ENCODE results near the gene MTHFD1L. TPM values are rescaled to one million over a fixed set of nuclear protein-coding genes. Genes with fewer than 3 reads are reported as not detected.

The MTHFD1L gene
- total and polyA plus RNA-seq, 2 donors (not counting 3 experiments of a cell fraction or from before 2014, with no cell fraction given), result 40.2 to 120 TPM

- no peak overlapping the region for H3K4me3 ChIP-seq (replicated peaks in 1 of 3; ENCODE audit: insufficient read depth in 1 of 3, low read depth in 1 of 3, low read length in 3 of 3)
- ChIA-PET CTCF (interaction anchor here (0.6 to 1.0 kb wide), 3 partner anchors 11 to 127 kb away, joined by 3 to 6 read pairs (median 3); no protein-coding TSS in a partner anchor), POLR2A (no interaction called here)
- dilution Hi-C loops (cut with MboI; ENCODE audit: extremely low pct_ligation_motif_present, low sequenced_read_pairs), result no loop called here
- H3K9me3 ChIP-seq (replicated peaks; ENCODE audit: control insufficient read depth, insufficient read depth, low read length), result no peaks in the 10 kb centered on the region
- H3K4me1 ChIP-seq (ENCODE audit: control insufficient read depth, extremely low read depth, insufficient read depth, low read length), result peaks cover 12% of the 10 kb centered on the region
- peak overlapping the region; percentile 45 for H3K4me2 ChIP-seq (ENCODE audit: insufficient read depth, low read length)
- TF ChIP-seq MAX (IDR thresholded peaks at IDR 0.05; ENCODE audit: insufficient read depth, insufficient read length), result no peak
- H3K27me3 ChIP-seq (ENCODE audit: control insufficient read depth in 2 of 2, insufficient read depth in 2 of 2, low read length in 2 of 2), result no peaks in the 10 kb centered on the region
- peak overlapping the region; percentile 63 for H3K27ac ChIP-seq (ENCODE audit: insufficient read depth, low read depth, low read length)
- no TSS peak for BruUV-seq (replicated peaks)
- no peaks in the 10 kb centered on the region for H3K9me1 ChIP-seq (replicated peaks; ENCODE audit: control insufficient read depth, extremely low read depth, insufficient read depth, low read length)
- no peak overlapping the region for H3K9ac ChIP-seq (replicated peaks; ENCODE audit: extremely low read depth, insufficient read depth, low read length)
- FAIRE-seq (peak; percentile 81), DNase-seq (ENCODE audit: low read depth, low spot score) (peak; percentile 61)
- H3K79me2 ChIP-seq (ENCODE audit: control insufficient read depth, insufficient read depth, low read length), result no peaks in the 10 kb centered on the region
- H3K36me3 ChIP-seq (ENCODE audit: control insufficient read depth in 2 of 2, extremely low read depth in 1 of 2, insufficient read depth in 2 of 2, low read length in 2 of 2), result no peaks in the 10 kb centered on the region
- H2AFZ ChIP-seq (ENCODE audit: low read depth, low read length), result peak overlapping the region; percentile 59
- H4K20me1 ChIP-seq (replicated peaks; ENCODE audit: control insufficient read depth, extremely low read depth, insufficient read depth, low read length), result no peaks in the 10 kb centered on the region
- intact Hi-C loops (cut with micrococcal nuclease), result loop anchor here (2.0 to 5.0 kb wide), 4 partner anchors 39 to 183 kb away; no protein-coding TSS in a partner anchor
These were observed 276.2 kb downstream of the MTHFD1L start for GRCh38 chr6:151141685-151142084.

GRCh38 chr6:151142676-151143075, 277.2 kb downstream of the MTHFD1L start:
- no TSS peak for BruUV-seq (replicated peaks)
- POLR2A ChIA-PET, result no interaction called here

More at GRCh38 chr6:151142676-151143075, 277.2 kb downstream of the MTHFD1L start:
- DNase-seq (ENCODE audit: low read depth, low spot score), result no peak
- Histone ChIP-seq H3K9me1 (replicated peaks; ENCODE audit: control insufficient read depth, extremely low read depth, insufficient read depth, low read length) (no peaks in the 10 kb centered on the region), H3K4me3 (replicated peaks in 1 of 3; ENCODE audit: insufficient read depth in 1 of 3, low read depth in 1 of 3, low read length in 3 of 3) (no peak overlapping the region), H3K27ac (ENCODE audit: insufficient read depth, low read depth, low read length) (no peak overlapping the region), H3K4me2 (ENCODE audit: insufficient read depth, low read length) (no peak overlapping the region), H4K20me1 (replicated peaks; ENCODE audit: control insufficient read depth, extremely low read depth, insufficient read depth, low read length) (no peaks in the 10 kb centered on the region), H3K9me3 (replicated peaks; ENCODE audit: control insufficient read depth, insufficient read depth, low read length) (no peaks in the 10 kb centered on the region), H3K4me1 (ENCODE audit: control insufficient read depth, extremely low read depth, insufficient read depth, low read length) (peaks cover 12% of the 10 kb centered on the region), H3K36me3 (ENCODE audit: control insufficient read depth in 2 of 2, extremely low read depth in 1 of 2, insufficient read depth in 2 of 2, low read length in 2 of 2) (no peaks in the 10 kb centered on the region), H3K79me2 (ENCODE audit: control insufficient read depth, insufficient read depth, low read length) (no peaks in the 10 kb centered on the region), H3K9ac (replicated peaks; ENCODE audit: extremely low read depth, insufficient read depth, low read length) (no peak overlapping the region), H3K27me3 (ENCODE audit: control insufficient read depth in 2 of 2, insufficient read depth in 2 of 2, low read length in 2 of 2) (no peaks in the 10 kb centered on the region), H2AFZ (ENCODE audit: low read depth, low read length) (no peak overlapping the region)
- CTCF ChIA-PET, result no interaction called here
- FAIRE-seq, result no peak
- intact Hi-C loops (cut with micrococcal nuclease) (loop anchor here (5.0 kb wide), 2 partner anchors 40 to 130 kb away; no protein-coding TSS in a partner anchor), dilution Hi-C loops (cut with MboI; ENCODE audit: extremely low pct_ligation_motif_present, low sequenced_read_pairs) (no loop called here)
- TF ChIP-seq CTCF (IDR thresholded peaks at IDR 0.05; ENCODE audit: extremely low read depth in 1 of 2, insufficient read depth in 1 of 2, low read depth in 1 of 2, low read length in 2 of 2) (no peak), POLR2AphosphoS5 (IDR thresholded peaks at IDR 0.05; ENCODE audit: insufficient read depth, low read depth, low read length) (no peak), MYC (IDR thresholded peaks at IDR 0.05; ENCODE audit: low read depth, low read length) (no peak), JUN (IDR thresholded peaks at IDR 0.05; ENCODE audit: borderline replicate concordance, insufficient read depth, insufficient read length, low read depth) (no peak), POLR2A (IDR thresholded peaks at IDR 0.05; ENCODE audit: low read depth, low read length) (no peak), EZH2 (IDR thresholded peaks at IDR 0.05; ENCODE audit: borderline replicate concordance, low read depth, low read length, severe bottlenecking) (no peak), FOS (IDR thresholded peaks at IDR 0.05; ENCODE audit: borderline replicate concordance, insufficient read depth, low read length) (no peak), MAX (IDR thresholded peaks at IDR 0.05; ENCODE audit: insufficient read depth, insufficient read length) (no peak), GATA2 (IDR thresholded peaks at IDR 0.05; ENCODE audit: insufficient read depth, insufficient read length, low read depth, low read length) (no peak)
